ENCODE data around the gene VAPB.
A peak's percentile ranks its signal among the peaks of the same experiment; 100 is the strongest.

VAPB gene, protein sequence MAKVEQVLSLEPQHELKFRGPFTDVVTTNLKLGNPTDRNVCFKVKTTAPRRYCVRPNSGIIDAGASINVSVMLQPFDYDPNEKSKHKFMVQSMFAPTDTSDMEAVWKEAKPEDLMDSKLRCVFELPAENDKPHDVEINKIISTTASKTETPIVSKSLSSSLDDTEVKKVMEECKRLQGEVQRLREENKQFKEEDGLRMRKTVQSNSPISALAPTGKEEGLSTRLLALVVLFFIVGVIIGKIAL

DNA sequence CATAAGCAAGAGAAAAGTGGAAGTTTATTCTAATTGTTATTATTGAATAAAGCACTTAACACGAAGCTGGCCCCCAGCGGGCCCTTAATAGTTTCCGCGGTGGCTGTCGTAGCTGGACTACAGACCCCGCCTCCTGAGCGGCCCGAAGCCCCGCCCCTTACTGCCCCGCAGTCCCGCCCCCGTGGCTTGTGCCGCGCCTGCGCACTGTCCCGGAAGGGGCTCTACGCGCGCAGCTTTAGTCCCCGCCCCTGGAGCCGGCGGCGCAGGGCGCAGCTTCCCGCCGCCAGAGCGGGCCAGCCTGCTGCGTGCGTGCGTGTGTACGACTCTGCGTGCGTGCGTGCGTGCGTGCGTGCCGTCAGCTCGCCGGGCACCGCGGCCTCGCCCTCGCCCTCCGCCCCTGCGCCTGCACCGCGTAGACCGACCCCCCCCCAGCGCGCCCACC lies at the start of gene VAPB:
Gene VAPB (plus strand): TSS at position 348 of the 442 bp plus-strand sequence. CDS start 231 bp downstream, outside the sequence.
- TF ChIP-seq, protein P1, sequence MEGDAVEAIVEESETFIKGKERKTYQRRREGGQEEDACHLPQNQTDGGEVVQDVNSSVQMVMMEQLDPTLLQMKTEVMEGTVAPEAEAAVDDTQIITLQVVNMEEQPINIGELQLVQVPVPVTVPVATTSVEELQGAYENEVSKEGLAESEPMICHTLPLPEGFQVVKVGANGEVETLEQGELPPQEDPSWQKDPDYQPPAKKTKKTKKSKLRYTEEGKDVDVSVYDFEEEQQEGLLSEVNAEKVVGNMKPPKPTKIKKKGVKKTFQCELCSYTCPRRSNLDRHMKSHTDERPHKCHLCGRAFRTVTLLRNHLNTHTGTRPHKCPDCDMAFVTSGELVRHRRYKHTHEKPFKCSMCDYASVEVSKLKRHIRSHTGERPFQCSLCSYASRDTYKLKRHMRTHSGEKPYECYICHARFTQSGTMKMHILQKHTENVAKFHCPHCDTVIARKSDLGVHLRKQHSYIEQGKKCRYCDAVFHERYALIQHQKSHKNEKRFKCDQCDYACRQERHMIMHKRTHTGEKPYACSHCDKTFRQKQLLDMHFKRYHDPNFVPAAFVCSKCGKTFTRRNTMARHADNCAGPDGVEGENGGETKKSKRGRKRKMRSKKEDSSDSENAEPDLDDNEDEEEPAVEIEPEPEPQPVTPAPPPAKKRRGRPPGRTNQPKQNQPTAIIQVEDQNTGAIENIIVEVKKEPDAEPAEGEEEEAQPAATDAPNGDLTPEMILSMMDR (conservative IDR thresholded peaks at IDR 0.05; ENCODE audit: control insufficient read depth, insufficient read depth, low read depth, low read length) = no peak
- H3K4me3 ChIP-seq (ENCODE audit: control insufficient read depth, low read depth, low read length) = peak within 1 kb of the TSS; percentile 84
- DNase-seq (ENCODE audit: low read depth) = peak; percentile 93

DNA sequence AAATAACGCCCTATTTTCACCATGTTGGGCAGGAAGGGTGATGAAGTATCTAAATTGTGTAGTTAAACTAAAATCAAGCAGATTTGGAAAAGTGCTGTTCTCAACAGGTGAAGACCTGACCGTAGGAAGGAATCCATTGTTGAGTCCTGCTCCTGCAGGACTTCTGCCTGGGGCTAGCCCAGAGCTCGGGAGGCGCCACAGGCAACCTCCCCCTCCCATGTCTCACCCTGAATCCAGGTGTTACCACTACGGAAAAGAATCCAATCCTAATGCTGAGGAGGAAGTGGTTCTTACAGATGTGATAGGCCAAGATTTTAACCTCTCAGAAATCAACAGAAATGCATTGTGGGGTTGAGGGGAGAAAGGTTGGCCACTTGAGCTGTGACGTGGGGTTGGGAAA lies 49.3 kb upstream of the VAPB start:
- no peak for DNase-seq (ENCODE audit: low read depth)

DNA sequence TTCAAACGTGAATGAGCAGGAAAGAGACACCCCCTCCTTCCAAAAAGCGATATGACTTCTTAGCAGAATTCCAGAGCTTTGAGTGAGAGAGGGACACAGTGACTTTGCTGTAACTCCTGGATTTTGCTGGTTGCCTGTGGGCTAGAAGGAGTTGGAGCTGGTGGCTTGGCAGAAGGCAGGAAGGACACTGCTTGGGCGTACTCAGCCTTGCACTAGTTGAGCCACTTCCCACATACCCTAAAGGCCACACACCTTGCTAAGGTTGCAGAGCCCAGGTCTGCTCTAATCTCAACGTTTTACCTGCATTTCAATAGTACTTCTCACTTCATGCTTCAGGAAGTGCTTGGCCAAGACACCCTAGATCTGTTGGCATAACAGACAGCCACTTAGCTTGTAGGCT lies 48.9 kb upstream of the VAPB start:
- H3K4me3 ChIP-seq (ENCODE audit: control insufficient read depth, low read depth, low read length) = no peak overlapping the region
- DNase-seq (ENCODE audit: low read depth) = no peak
- TF ChIP-seq, protein P1 (conservative IDR thresholded peaks at IDR 0.05; ENCODE audit: control insufficient read depth, insufficient read depth, low read depth, low read length) = no peak

More for the DNA sequence above, 49.3 kb upstream of the VAPB start:
- TF ChIP-seq, protein P1 (conservative IDR thresholded peaks at IDR 0.05; ENCODE audit: control insufficient read depth, insufficient read depth, low read depth, low read length) = no peak
- H3K4me3 ChIP-seq (ENCODE audit: control insufficient read depth, low read depth, low read length) = no peak overlapping the region

- H3K4me3 ChIP-seq (ENCODE audit: control insufficient read depth, low read depth, low read length) = no peak overlapping the region
- TF ChIP-seq, protein P1 (conservative IDR thresholded peaks at IDR 0.05; ENCODE audit: control insufficient read depth, insufficient read depth, low read depth, low read length) = no peak
- peak; percentile 57 for DNase-seq (ENCODE audit: low read depth)
These were observed 48.2 kb upstream of the VAPB start for GRCh38 chr20:58340853-58341252.

DNA sequence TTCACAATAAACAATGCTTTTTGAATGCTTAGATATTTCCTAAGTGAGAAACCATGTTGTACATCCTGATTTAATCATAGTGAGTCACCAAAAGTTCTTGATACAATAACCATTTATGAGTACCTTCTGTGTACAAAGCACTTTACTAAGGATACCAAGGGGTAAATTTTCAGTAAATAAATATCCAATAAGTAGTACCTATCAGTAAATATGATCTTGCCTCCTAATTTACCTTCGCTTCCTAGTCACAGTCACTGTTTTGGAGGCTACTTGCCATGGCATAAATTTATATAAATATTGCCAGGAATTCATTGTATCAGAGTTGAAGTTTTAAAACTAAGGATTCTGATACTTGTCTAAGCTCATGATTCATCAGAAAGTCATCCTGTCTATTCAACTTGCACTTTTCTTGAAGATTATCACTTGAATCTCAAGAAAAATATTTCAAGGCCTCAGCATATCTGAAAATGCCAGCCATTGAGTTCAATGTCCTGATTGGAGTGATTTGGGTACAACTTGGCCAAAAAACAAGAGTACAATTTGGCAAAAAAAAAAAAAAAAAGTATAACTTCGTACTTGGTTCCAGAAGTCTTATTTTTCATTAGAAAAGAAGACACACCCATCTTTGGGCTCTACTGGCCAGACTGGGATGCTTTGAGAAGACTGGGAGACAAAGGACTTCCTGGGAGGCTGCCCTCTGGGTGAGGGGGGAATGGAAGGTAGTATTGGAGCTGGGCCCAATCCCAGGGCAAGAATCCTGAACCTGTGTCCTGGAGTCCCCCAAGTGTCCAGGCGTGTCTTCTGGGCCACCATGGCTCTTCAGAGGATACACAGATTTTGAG lies 46.7 kb upstream of the VAPB start:
- no peak overlapping the region for H3K4me3 ChIP-seq (ENCODE audit: control insufficient read depth, low read depth, low read length)
- TF ChIP-seq, protein P1 (conservative IDR thresholded peaks at IDR 0.05; ENCODE audit: control insufficient read depth, insufficient read depth, low read depth, low read length) = no peak
- peak; percentile 68 for DNase-seq (ENCODE audit: low read depth)

- H3K4me3 ChIP-seq (ENCODE audit: control insufficient read depth, low read depth, low read length) = no peak overlapping the region
- TF ChIP-seq, protein P1 (conservative IDR thresholded peaks at IDR 0.05; ENCODE audit: control insufficient read depth, insufficient read depth, low read depth, low read length) = no peak
- peak; percentile 44 for DNase-seq (ENCODE audit: low read depth)
These were observed 44.3 kb upstream of the VAPB start for GRCh38 chr20:58344741-58345140.
